ENCODE measurements around the gene JAG2.

GRCh38 chr14:105116451-105117256, 51.9 kb downstream of the JAG2 start:
- TF ChIP-seq FOXK1 (CRISPR knock-in tag; IDR thresholded peaks at IDR 0.05) (no peak), ZNF317 (CRISPR knock-in tag; IDR thresholded peaks at IDR 0.05; ENCODE audit: borderline replicate concordance, low read depth) (no peak), RELA (CRISPR knock-in tag; IDR thresholded peaks at IDR 0.05; ENCODE audit: borderline replicate concordance) (no peak), FOXJ3 (CRISPR knock-in tag; IDR thresholded peaks at IDR 0.05; ENCODE audit: borderline replicate concordance) (no peak), CTCF (IDR thresholded peaks at IDR 0.05) (no peak), CREB1 (CRISPR knock-in tag; IDR thresholded peaks at IDR 0.05) (no peak), FOXP1 (CRISPR knock-in tag; IDR thresholded peaks at IDR 0.05; ENCODE audit: borderline replicate concordance) (no peak)

Data from WTC11 (cell line).